GM21737 (cell line): Measurements from ENCODE around the gene CSNK1G2.

Experiments
- ATAC-seq: cut with Tn5 transposase; IDR thresholded peaks from one replicate; pipeline ENCODE4 v1.9.1; 2021; ENCODE audit warnings: mild to moderate bottlenecking, moderate library complexity; ENCODE audit not compliant: unreplicated experiment

Gene CSNK1G2

GRCh38 chr19:1917926-1918325 lies 23.0 kb upstream of the CSNK1G2 start:
- no peak for ATAC-seq

- no peak for ATAC-seq
Measured at GRCh38 chr19:1918975-1919374, 22.0 kb upstream of the CSNK1G2 start.

DNA sequence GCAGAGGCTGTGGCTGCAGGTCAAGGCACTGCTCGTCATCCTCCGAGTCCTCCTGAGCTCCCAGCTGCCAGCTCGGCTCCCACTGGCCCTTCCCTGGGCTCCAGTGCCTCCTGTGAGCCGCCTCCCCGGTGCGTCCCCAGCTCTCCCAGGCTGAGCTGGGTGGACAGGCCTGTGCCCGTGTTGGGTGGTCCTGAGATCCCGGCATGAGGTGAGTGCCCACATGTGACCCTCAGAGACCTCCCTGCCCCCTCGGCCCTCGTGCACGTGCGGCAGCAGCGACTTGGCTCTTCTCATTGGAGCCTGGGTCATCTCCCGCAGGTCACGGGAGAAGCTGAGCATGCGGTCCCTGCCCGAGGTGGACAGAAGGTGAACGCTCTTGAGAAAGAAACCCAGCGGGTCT lies 20.3 kb upstream of the CSNK1G2 start:
- ATAC-seq: no peak

DNA sequence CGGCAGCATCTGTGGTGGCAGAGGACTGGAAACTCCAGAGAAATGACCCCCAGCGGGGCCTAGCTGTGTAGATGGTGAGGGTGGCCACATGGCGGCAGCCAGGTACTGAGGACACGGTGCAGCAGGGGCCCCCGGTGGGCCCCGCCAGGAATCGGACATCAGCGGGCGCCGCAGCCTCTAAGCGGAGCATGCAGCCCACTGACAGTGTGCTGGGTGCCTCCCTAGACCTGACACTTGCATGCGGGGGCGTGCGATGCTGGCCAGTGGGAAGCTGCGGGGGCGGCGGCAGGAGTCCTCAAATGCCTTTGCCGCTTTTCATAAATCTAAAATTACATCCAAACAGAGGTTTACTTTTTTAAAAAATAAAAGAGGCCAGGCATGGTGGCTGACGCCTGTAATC lies 19.6 kb upstream of the CSNK1G2 start:
- no peak for ATAC-seq

DNA sequence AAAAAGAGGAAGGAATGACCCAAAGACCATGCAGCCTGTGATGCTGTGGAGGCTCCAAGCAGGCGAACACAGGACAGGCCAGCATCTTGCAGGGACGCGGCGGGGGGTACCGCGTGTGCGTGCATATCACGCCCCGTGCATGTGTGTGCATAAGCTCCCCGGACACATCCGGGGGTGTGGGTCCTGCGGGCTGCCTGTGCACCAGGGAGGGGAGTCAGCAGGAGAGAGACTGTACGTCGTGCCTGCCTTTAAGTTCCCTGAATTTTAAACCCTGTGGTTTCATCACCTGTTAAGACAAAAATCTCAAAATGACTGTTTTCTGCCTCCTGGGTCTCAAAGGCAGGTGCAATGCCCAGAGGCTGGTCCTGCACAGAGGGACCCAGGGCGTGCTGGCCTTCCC lies 19.1 kb upstream of the CSNK1G2 start:
- ATAC-seq: no peak

DNA sequence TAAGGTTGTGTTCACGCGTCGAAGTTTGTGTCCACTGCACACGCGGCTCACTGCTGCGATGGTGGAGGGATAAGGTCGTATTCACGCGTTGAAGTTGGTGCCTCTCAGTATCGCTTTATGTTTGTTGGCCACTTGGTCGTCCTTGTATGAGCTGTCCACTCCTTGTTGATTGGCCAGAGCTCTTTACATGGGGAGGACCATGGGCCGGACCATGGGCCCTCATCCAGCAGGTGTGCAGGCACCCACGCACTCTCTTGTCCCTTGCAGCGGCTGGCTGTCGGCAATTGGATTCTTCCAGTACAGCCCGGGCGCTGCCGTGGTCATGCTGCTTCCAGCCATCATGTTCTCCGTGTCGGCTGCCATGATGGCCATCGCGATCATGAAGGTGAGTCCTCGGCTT lies 18.2 kb upstream of the CSNK1G2 start:
- no peak for ATAC-seq

GRCh38 chr19:1923319-1923718 lies 17.7 kb upstream of the CSNK1G2 start:
- no peak for ATAC-seq

- ATAC-seq: no peak
Measured at GRCh38 chr19:1924320-1924961, 16.5 kb upstream of the CSNK1G2 start.

DNA sequence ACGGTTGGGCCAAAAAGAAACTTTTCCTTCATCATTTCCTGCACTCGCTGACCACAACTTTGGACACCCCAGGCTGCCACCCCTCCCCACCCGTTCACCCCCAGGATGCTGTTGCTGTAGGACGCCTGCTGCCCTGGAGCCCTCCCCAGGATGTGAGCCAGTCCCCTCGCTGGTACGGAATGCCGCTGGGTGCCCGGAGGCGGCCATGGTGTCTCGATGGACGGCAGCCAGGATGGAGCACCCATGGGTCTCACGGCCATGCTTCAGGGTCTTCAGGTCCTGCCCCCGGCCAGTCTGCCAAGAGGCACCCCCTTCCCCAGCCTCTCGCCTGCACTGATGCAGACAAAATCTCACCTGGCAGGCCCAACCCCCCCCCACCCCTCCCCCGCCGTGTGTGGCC lies 15.4 kb upstream of the CSNK1G2 start:
- ATAC-seq: no peak

DNA sequence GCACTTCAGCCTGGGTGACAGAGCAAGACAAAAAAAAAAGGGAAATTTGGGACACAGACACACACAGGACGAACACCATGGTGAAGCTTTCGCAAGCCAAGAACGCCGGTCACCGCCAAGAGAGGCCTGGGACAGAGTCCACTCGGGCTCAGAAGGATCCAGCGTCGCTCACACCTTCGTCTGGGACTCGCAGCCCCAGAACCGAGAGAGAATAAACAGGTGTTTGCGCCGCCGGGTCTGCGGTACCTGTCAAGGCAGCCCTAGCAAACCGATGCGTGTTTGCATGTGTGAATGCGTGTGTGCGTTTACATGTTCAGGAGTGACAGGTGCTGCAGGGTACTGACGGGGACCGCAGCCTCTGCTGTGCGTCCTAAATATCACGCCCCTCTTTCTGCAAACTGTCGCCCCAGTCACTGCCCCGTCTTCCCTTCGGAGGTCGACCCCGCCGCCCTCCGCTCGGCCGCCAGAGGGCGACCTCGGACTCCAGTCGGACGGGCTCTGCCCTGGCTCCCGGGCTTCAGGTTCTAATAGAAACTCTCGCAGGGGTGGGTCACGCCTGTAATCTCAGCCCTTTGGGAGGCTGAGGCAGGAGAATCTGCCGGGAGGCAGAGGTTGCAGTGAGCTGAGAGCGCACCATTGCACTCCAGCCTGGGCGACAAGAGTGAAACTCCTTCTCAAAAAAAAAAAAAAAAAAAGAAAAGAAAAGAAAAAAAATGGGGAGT lies 11.8 kb upstream of the CSNK1G2 start:
- peak; percentile 64 for ATAC-seq

- no peak for ATAC-seq
Measured at GRCh38 chr19:1931445-1931844, 9.5 kb upstream of the CSNK1G2 start.

DNA sequence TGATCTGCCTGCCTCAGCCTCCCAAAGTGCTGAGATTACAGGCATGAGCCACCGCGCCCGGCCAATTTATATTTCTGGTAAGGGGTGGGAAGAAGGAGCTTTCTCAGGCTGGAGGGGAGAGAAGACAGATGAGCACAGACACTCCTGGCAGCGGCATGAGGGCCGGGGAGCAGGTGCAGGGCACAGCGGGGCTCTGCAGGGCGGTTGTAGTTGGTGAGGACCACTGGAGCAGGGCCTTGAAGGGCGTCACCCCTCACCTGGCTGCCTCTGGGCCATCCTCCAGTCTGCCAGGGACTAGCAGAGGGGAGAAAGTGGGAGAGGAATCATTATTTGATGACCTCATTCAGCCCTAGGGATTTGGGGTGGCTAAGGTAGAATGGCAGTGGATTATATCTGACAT lies 8.6 kb upstream of the CSNK1G2 start:
- ATAC-seq: no peak

DNA sequence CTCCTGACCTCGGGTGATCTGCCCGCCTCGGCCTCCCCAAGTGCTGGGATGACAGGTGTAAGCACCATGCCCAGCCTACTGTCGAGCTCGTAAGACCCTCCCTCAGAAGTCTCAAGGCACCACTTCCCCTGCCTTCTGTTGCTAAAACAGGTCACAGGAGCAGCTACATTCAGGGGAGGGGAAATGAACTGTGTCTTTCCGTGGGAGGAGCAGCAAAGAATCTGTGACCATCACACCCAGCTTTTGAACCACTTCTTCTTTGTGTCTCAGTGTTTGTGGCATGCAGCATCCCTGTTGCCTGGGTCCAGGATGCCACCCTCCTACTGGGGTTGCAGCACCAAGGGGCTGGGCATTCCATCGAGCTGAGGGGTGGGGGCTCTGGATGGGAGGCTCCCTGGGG lies 7.7 kb upstream of the CSNK1G2 start:
- no peak for ATAC-seq

- ATAC-seq: no peak
Measured at GRCh38 chr19:1933942-1934341, 7.0 kb upstream of the CSNK1G2 start.

GRCh38 chr19:1935484-1936208 lies 5.3 kb upstream of the CSNK1G2 start:
- no peak for ATAC-seq

DNA sequence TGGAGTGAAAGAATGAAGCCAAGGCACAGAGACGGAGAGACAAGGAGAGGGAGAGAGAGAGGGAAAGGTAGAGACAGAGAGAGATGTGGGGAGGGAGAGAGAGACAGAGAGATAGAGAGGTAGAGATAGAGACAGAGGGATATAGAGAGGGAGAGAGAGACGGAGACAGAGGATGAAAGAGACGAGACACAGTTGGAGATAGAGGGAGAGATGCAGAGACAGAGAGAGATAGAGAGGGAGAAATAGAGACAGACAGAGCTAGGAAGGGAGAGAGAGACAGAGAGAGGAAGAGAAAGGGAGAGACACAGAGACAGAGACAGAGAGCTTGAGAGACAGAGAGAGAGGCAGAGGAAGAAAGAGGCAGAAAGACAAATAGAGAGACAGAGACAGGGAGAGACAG lies 4.5 kb upstream of the CSNK1G2 start:
- ATAC-seq: no peak

- ATAC-seq: no peak
Measured at GRCh38 chr19:1936916-1937610, 3.9 kb upstream of the CSNK1G2 start.

- no peak for ATAC-seq
Measured at GRCh38 chr19:1938071-1938470, 2.9 kb upstream of the CSNK1G2 start.

- peak; percentile 30 for ATAC-seq
Measured at GRCh38 chr19:1942078-1942933, 1.3 kb downstream of the CSNK1G2 start.

DNA sequence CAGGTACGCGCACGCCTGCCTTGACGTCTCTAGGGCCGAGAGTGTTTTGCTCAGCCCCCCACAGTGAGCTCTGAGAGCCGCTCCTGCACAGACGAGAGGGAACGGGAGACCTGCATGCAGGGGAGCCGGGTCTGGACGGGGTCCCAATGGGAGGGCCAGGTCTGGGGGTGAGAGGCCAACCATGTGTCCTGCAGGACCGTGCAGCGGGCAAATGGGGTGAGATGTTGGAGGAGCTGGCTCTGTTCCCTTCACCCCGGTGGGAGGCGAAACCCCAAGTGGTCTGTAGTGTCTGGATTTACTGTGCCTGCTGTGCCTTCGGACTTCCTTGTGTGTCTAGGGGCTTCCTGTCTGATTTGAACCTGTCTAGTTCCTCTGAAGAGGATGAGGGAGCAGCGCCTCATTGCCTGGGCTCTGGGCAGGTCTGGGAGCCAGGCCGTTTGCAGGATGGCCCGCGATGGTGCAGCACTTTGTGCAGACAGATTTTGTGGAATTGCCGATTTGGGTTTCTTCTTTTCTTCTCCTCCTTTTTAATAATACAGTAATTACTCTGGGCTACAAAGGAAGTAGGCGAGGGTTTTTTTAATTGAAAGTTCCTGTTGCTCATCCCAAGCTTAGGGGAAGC lies 2.1 kb downstream of the CSNK1G2 start:
- ATAC-seq: no peak
